Lower leg skin (tissue), 4 donors: ENCODE results near the gene MSTN. TPM values are rescaled to one million over a fixed set of nuclear protein-coding genes. Genes with fewer than 3 reads are reported as not detected.

Experiments
- DNase-seq, 2 donors: peaks; one replicate each; pipeline ENCODE4 v3.0.0-alpha.2; 2019; ENCODE audit warnings: low spot score in 2 of 2
- H3K4me3 ChIP-seq: fragments of 200-600 bp; sonication (generic); 2 replicates; pipeline ENCODE4 v1.5.1; 2017; ENCODE audit warnings: mild to moderate bottlenecking, low read depth; ENCODE audit not compliant: poor library complexity, severe bottlenecking
- POLR2A ChIP-seq, 2 donors: fragments of 450-650 bp; IDR thresholded peaks; one replicate each; pipeline ENCODE4 v1.6.1; 2016 to 2017; ENCODE audit warnings: antibody characterized with exemption in 2 of 2, mild to moderate bottlenecking in 1 of 2, moderate library complexity in 1 of 2
- WGBS, 2 donors: methylation state at CpG; one replicate each; pipeline ENCODE4 v1.1.5; 2018; 5-methylcytosine and 5-hydroxymethylcytosine counted together
- intact Hi-C: fragments of 100-400 bp; cut with DNase I; formaldehyde crosslinking; loops from one replicate; pipeline ENCODE4 v1.15.0; 2023; ENCODE audit warnings: low total_unique reads
- total RNA-seq, 4 donors: library from RNA; depleted of rRNA; stranded (reverse); fragments of >200 nt; gene quantifications; one replicate each; pipeline ENCODE4 v1.1.0, GENCODE V29; 2016
- TF ChIP-seq, protein P1 (sequence below), 3 donors: fragments of 450-650 bp; IDR thresholded peaks; one replicate each; pipeline ENCODE4 v1.5.1; 2016; ENCODE audit warnings: antibody characterized with exemption in 3 of 3, mild to moderate bottlenecking in 3 of 3, moderate library complexity in 2 of 3

MSTN gene
- total RNA-seq, 4 donors from 2014 or later: 0.15 to 0.29 TPM; not detected in 2

- no peak for DNase-seq
- WGBS, 2 donors: 57% methylated on average over 2 of the region's 2 CpGs
- intact Hi-C loops: loop anchor here (10.0 kb wide), 1 partner anchor 309 kb away; no protein-coding TSS in a partner anchor
- H3K4me3 ChIP-seq: no peak overlapping the region
- TF ChIP-seq, protein P1, sequence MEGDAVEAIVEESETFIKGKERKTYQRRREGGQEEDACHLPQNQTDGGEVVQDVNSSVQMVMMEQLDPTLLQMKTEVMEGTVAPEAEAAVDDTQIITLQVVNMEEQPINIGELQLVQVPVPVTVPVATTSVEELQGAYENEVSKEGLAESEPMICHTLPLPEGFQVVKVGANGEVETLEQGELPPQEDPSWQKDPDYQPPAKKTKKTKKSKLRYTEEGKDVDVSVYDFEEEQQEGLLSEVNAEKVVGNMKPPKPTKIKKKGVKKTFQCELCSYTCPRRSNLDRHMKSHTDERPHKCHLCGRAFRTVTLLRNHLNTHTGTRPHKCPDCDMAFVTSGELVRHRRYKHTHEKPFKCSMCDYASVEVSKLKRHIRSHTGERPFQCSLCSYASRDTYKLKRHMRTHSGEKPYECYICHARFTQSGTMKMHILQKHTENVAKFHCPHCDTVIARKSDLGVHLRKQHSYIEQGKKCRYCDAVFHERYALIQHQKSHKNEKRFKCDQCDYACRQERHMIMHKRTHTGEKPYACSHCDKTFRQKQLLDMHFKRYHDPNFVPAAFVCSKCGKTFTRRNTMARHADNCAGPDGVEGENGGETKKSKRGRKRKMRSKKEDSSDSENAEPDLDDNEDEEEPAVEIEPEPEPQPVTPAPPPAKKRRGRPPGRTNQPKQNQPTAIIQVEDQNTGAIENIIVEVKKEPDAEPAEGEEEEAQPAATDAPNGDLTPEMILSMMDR (IDR thresholded peaks at IDR 0.05): no peak
These were observed 1.1 kb upstream of the MSTN start for GRCh38 chr2:190063624-190064023.

GRCh38 chr2:190062053-190062452, 476 bp downstream of the MSTN start:
- TF ChIP-seq, protein P1 (IDR thresholded peaks at IDR 0.05): no peak
- TF ChIP-seq POLR2A (IDR thresholded peaks at IDR 0.05): no peak
- intact Hi-C loops: loop anchor here (10.0 kb wide), 1 partner anchor 307 kb away; no protein-coding TSS in a partner anchor
- WGBS, 2 donors: 62 to 74% methylated on average over 6 of the region's 6 CpGs
- no peak overlapping the region for H3K4me3 ChIP-seq
- DNase-seq: no peak

GRCh38 chr2:190060626-190061025, 1.9 kb downstream of the MSTN start:
- 87 to 94% methylated on average over 2 of the region's 2 CpGs for WGBS, 2 donors
- H3K4me3 ChIP-seq: no peak overlapping the region
- no peak for DNase-seq
- TF ChIP-seq, protein P1 (IDR thresholded peaks at IDR 0.05): no peak
- intact Hi-C loops: loop anchor here (10.0 kb wide), 1 partner anchor 306 kb away; no protein-coding TSS in a partner anchor

GRCh38 chr2:190060019-190060418, 2.5 kb downstream of the MSTN start:
- TF ChIP-seq POLR2A (IDR thresholded peaks at IDR 0.05): no peak
- TF ChIP-seq, protein P1 (IDR thresholded peaks at IDR 0.05): no peak
- intact Hi-C loops: loop anchor here (10.0 kb wide), 1 partner anchor 305 kb away; no protein-coding TSS in a partner anchor
- WGBS, 2 donors: 93% methylated on average over 4 of the region's 4 CpGs
- no peak for DNase-seq
- no peak overlapping the region for H3K4me3 ChIP-seq

- DNase-seq: no peak
- TF ChIP-seq, protein P1 (IDR thresholded peaks at IDR 0.05): no peak
- TF ChIP-seq POLR2A (IDR thresholded peaks at IDR 0.05): no peak
- intact Hi-C loops: no loop called here
- H3K4me3 ChIP-seq: no peak overlapping the region
- 50 to 59% methylated on average over 5 of the region's 5 CpGs for WGBS, 2 donors
These were observed 9.1 kb downstream of the MSTN start for GRCh38 chr2:190053426-190053825.

DNA sequence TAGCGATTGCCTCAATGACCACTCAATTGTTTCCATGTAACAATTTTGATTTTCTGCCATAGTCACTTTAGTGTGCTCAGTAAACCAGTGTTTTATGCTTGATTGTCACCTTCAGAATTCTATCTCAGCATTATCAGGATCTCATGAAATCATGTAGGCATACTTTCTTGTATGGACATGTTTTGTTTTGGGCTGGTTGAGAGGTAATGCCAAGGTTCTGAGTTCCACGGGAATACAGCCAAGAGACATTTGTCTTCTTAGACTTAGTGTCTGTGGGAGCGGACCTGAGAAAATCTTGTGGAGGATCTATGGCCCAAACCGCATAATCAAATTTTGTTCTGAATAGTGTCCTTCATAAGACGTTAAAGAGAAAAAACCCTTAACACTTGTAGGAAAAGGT, 10.2 kb downstream of the MSTN start:
- H3K4me3 ChIP-seq: no peak overlapping the region
- 41 to 63% methylated on average over 5 of the region's 5 CpGs for WGBS, 2 donors
- no peak for DNase-seq
- intact Hi-C loops: no loop called here
- TF ChIP-seq, protein P1 (IDR thresholded peaks at IDR 0.05): no peak
- TF ChIP-seq POLR2A (IDR thresholded peaks at IDR 0.05): no peak
